Erythroblast (primary cell): ENCODE data around the gene RASSF1.

Experiments used
- GATA1 ChIP-seq: IDR thresholded peaks from 2 replicates; pipeline ENCODE4 v1.6.1; 2011; ENCODE audit warnings: low read depth, mild to moderate bottlenecking, control low read depth, low read length, moderate library complexity
- POLR2A ChIP-seq: IDR thresholded peaks from 2 replicates; pipeline ENCODE4 v1.6.1; 2011; ENCODE audit warnings: mild to moderate bottlenecking, low read length

GRCh38 chr3:50358355-50358910 lies 17.8 kb upstream of the RASSF1 start:
- no peak for TF ChIP-seq POLR2A
- TF ChIP-seq GATA1 = no peak
